Cardiac muscle cell (in vitro differentiated cells and primary cell): ENCODE results near the gene LMAN1L. TPM values are rescaled to one million over a fixed set of nuclear protein-coding genes. Genes with fewer than 3 reads are reported as not detected.

Experiments used
- DNase-seq, 2 donors: peaks; one replicate each; pipeline versions ENCODE4 v3.0.0 to v3.0.0-alpha.2; 2010 to 2017; ENCODE audit warnings: low read depth in 1 of 2, low spot score in 1 of 2
- H3K27ac ChIP-seq: fragments of 200-600 bp; sonication (generic); 2 replicates; pipeline ENCODE4 v1.5.1; 2016
- H3K27me3 ChIP-seq: fragments of 200-600 bp; sonication (generic); 2 replicates; pipeline ENCODE4 v1.6.0; 2016; ENCODE audit warnings: control low read depth
- H3K36me3 ChIP-seq: fragments of 200-600 bp; sonication (generic); 2 replicates; pipeline ENCODE4 v1.5.1; 2016; ENCODE audit warnings: control low read depth
- H3K4me1 ChIP-seq: fragments of 200-600 bp; sonication (generic); 2 replicates; pipeline ENCODE4 v1.8.1; 2017; ENCODE audit warnings: low read depth, mild to moderate bottlenecking, mixed run types
- H3K4me3 ChIP-seq: fragments of 200-600 bp; sonication (generic); 2 replicates; pipeline ENCODE4 v1.5.1; 2016; ENCODE audit warnings: mild to moderate bottlenecking
- H3K9me3 ChIP-seq: fragments of 200-600 bp; sonication (generic); 2 replicates; pipeline ENCODE4 v1.5.1; 2017; ENCODE audit warnings: low read depth, mild to moderate bottlenecking, control low read depth
- CTCF ChIP-seq: IDR thresholded peaks from 2 replicates; pipeline ENCODE4 v1.5.1; 2012; ENCODE audit warnings: low read depth, mild to moderate bottlenecking, low read length
- polyA plus RNA-seq: library from polyadenylated mRNA; unstranded; fragments of >200 nt; fragmentation: Nextera tagmentation; extraction: Ambion mirVana; gene quantifications from 2 replicates; pipeline ENCODE4 v1.2.1, GENCODE V29; 2016
- total RNA-seq: library from RNA; depleted of rRNA; stranded (reverse); fragments of >200 nt; gene quantifications from 2 replicates; pipeline ENCODE4 v1.2.3, GENCODE V29; 2016

LMAN1L gene
- total and polyA plus RNA-seq, 2 experiments from 2014 or later = not detected

- DNase-seq = no peak
- no peak for TF ChIP-seq CTCF
- Histone ChIP-seq H3K27me3 (no peaks in the 10 kb centered on the region), H3K4me1 (peaks cover 21% of the 10 kb centered on the region), H3K9me3 (no peaks in the 10 kb centered on the region), H3K27ac (no peak overlapping the region), H3K36me3 (no peaks in the 10 kb centered on the region), H3K4me3 (no peak overlapping the region)
These were observed 52.7 kb downstream of the LMAN1L start for GRCh38 chr15:74865316-74865715.

- no peak for TF ChIP-seq CTCF
- Histone ChIP-seq H3K4me3 (no peak overlapping the region), H3K4me1 (peaks cover 28% of the 10 kb centered on the region), H3K9me3 (no peaks in the 10 kb centered on the region), H3K36me3 (no peaks in the 10 kb centered on the region), H3K27me3 (no peaks in the 10 kb centered on the region), H3K27ac (no peak overlapping the region)
- DNase-seq = peak in 1 of 2 donors; percentile 42
These were observed 53.5 kb downstream of the LMAN1L start for GRCh38 chr15:74866090-74866489.

GRCh38 chr15:74867466-74868038 lies 54.9 kb downstream of the LMAN1L start:
- H3K27me3 ChIP-seq = no peaks in the 10 kb centered on the region
- H3K27ac ChIP-seq = peak overlapping the region; percentile 32
- peaks cover 28% of the 10 kb centered on the region for H3K4me1 ChIP-seq
- H3K36me3 ChIP-seq = no peaks in the 10 kb centered on the region
- TF ChIP-seq CTCF = no peak
- H3K4me3 ChIP-seq = no peak overlapping the region
- H3K9me3 ChIP-seq = no peaks in the 10 kb centered on the region
- no peak for DNase-seq

GRCh38 chr15:74868059-74868458 lies 55.4 kb downstream of the LMAN1L start:
- no peak for DNase-seq
- no peak overlapping the region for H3K27ac ChIP-seq

GRCh38 chr15:74869372-74869725 lies 56.7 kb downstream of the LMAN1L start:
- H3K27me3 ChIP-seq = no peaks in the 10 kb centered on the region
- H3K4me1 ChIP-seq = peaks cover 32% of the 10 kb centered on the region
- TF ChIP-seq CTCF = no peak
- H3K4me3 ChIP-seq = no peak overlapping the region
- peak in 1 of 2 donors; percentile 73 for DNase-seq
- H3K36me3 ChIP-seq = no peaks in the 10 kb centered on the region
- no peaks in the 10 kb centered on the region for H3K9me3 ChIP-seq
- H3K27ac ChIP-seq = peak overlapping the region; percentile 96

More at GRCh38 chr15:74868059-74868458, 55.4 kb downstream of the LMAN1L start:
- H3K4me1 ChIP-seq = peaks cover 28% of the 10 kb centered on the region
- no peak for TF ChIP-seq CTCF
- H3K27me3 ChIP-seq = no peaks in the 10 kb centered on the region
- no peaks in the 10 kb centered on the region for H3K36me3 ChIP-seq
- H3K4me3 ChIP-seq = no peak overlapping the region
- no peaks in the 10 kb centered on the region for H3K9me3 ChIP-seq
